GM23338 (cell line): Measurements from ENCODE around the gene TASP1.
"Not testable (repeated sequence)": the region's sequence is repeated elsewhere in the genome, so short reads cannot be mapped to it uniquely, and the experiment has no call there.

Experiments
- CREB1 ChIP-seq: fragments of 250-450 bp; sonication (Bioruptor Pico); IDR thresholded peaks from 2 replicates; pipeline ENCODE4 v1.5.0; 2020; ENCODE audit warnings: low read depth, mild to moderate bottlenecking, moderate library complexity
- EZH2 ChIP-seq: fragments of 200-600 bp; sonication (generic); IDR thresholded peaks from one replicate; pipeline ENCODE4 v1.8.0; 2017; ENCODE audit warnings: antibody characterized with exemption, mild to moderate bottlenecking, low read depth; ENCODE audit not compliant: unreplicated experiment
- EZH2phosphoT487 ChIP-seq: fragments of 200-600 bp; sonication (generic); IDR thresholded peaks from one replicate; pipeline ENCODE4 v1.8.1; 2018; ENCODE audit warnings: antibody characterized with exemption; ENCODE audit not compliant: unreplicated experiment
- JUNB ChIP-seq: IDR thresholded peaks from one replicate; pipeline ENCODE4 v1.6.1; 2016; ENCODE audit warnings: antibody characterized with exemption; ENCODE audit not compliant: unreplicated experiment
- POLR2AphosphoS5 ChIP-seq: IDR thresholded peaks from 2 replicates; pipeline ENCODE4 v1.6.1; 2016; ENCODE audit warnings: antibody characterized with exemption, low read depth
- ZNF114 ChIP-seq: fragments of 250-450 bp; sonication (Bioruptor Pico); IDR thresholded peaks from 2 replicates; pipeline ENCODE4 v1.5.0; 2020; ENCODE audit warnings: mild to moderate bottlenecking, moderate library complexity
- ZNF331 ChIP-seq: fragments of 250-450 bp; sonication (Bioruptor Pico); IDR thresholded peaks from 2 replicates; pipeline ENCODE4 v1.5.0; 2020; ENCODE audit warnings: low read depth, mild to moderate bottlenecking, moderate library complexity
- ZNF462 ChIP-seq: fragments of 250-450 bp; sonication (Bioruptor Pico); IDR thresholded peaks from 2 replicates; pipeline ENCODE4 v1.5.0; 2020; ENCODE audit warnings: mild to moderate bottlenecking, moderate library complexity
- TF ChIP-seq, protein P1 (sequence below), 2 experiments: fragments of 200-600 bp in 1 of 2; sonication (generic) in 1 of 2; conservative IDR thresholded peaks; 2 replicates each; pipeline versions ENCODE4 v1.5.1 to v1.6.1; 2016 to 2017; ENCODE audit warnings: antibody characterized with exemption in 2 of 2, low read depth in 2 of 2, mild to moderate bottlenecking in 2 of 2, moderate library complexity in 1 of 2
- TF ChIP-seq, protein P2 (sequence below): IDR thresholded peaks from one replicate; pipeline ENCODE4 v1.6.1; 2018; ENCODE audit warnings: antibody characterized with exemption; ENCODE audit not compliant: unreplicated experiment

DNA sequence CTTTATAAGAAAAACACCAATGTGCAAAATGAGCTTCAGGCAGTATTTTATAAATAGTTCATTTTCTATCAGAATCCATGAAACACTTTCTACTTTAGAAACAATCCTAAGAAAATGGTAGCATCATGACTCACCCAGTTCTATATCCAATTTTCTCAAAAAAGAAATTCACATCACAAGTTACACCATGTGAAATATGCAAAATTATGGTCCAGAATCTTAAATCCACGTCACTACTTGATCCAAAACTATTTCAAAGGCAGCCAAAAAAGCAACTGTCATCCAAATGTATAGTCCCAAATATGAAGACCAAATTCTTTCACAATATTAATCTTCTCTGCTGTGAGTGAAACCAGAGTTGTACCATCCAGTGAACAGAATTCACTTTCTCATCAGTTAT lies 19.3 kb downstream of the TASP1 start:
- TF ChIP-seq, protein P1, sequence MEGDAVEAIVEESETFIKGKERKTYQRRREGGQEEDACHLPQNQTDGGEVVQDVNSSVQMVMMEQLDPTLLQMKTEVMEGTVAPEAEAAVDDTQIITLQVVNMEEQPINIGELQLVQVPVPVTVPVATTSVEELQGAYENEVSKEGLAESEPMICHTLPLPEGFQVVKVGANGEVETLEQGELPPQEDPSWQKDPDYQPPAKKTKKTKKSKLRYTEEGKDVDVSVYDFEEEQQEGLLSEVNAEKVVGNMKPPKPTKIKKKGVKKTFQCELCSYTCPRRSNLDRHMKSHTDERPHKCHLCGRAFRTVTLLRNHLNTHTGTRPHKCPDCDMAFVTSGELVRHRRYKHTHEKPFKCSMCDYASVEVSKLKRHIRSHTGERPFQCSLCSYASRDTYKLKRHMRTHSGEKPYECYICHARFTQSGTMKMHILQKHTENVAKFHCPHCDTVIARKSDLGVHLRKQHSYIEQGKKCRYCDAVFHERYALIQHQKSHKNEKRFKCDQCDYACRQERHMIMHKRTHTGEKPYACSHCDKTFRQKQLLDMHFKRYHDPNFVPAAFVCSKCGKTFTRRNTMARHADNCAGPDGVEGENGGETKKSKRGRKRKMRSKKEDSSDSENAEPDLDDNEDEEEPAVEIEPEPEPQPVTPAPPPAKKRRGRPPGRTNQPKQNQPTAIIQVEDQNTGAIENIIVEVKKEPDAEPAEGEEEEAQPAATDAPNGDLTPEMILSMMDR (conservative IDR thresholded peaks at IDR 0.05; ENCODE audit: low read depth in 2 of 2), result not testable (repeated sequence)
- TF ChIP-seq POLR2AphosphoS5; EZH2; EZH2phosphoT487; ZNF462 (CRISPR knock-in tag); ZNF331 (CRISPR knock-in tag); CREB1 (CRISPR knock-in tag); JUNB; ZNF114 (CRISPR knock-in tag): not testable (repeated sequence)
- TF ChIP-seq, protein P2, sequence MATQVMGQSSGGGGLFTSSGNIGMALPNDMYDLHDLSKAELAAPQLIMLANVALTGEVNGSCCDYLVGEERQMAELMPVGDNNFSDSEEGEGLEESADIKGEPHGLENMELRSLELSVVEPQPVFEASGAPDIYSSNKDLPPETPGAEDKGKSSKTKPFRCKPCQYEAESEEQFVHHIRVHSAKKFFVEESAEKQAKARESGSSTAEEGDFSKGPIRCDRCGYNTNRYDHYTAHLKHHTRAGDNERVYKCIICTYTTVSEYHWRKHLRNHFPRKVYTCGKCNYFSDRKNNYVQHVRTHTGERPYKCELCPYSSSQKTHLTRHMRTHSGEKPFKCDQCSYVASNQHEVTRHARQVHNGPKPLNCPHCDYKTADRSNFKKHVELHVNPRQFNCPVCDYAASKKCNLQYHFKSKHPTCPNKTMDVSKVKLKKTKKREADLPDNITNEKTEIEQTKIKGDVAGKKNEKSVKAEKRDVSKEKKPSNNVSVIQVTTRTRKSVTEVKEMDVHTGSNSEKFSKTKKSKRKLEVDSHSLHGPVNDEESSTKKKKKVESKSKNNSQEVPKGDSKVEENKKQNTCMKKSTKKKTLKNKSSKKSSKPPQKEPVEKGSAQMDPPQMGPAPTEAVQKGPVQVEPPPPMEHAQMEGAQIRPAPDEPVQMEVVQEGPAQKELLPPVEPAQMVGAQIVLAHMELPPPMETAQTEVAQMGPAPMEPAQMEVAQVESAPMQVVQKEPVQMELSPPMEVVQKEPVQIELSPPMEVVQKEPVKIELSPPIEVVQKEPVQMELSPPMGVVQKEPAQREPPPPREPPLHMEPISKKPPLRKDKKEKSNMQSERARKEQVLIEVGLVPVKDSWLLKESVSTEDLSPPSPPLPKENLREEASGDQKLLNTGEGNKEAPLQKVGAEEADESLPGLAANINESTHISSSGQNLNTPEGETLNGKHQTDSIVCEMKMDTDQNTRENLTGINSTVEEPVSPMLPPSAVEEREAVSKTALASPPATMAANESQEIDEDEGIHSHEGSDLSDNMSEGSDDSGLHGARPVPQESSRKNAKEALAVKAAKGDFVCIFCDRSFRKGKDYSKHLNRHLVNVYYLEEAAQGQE, result not testable (repeated sequence)
